ENCODE measurements around the gene AGBL1. TPM values are rescaled to one million over a fixed set of nuclear protein-coding genes. Genes with fewer than 3 reads are reported as not detected.
A peak's percentile ranks its signal among the peaks of the same experiment; 100 is the strongest.

AGBL1 gene
- total RNA-seq, 2 donors from 2014 or later: 0.23 to 0.91 TPM

GRCh38 chr15:86609275-86609674 is 529.6 kb downstream of the AGBL1 start:
- intact Hi-C loops (cut with DNase I): no loop called here
- no peaks in the 10 kb centered on the region for H3K9me3 ChIP-seq
- H3K36me3 ChIP-seq: no peaks in the 10 kb centered on the region
- DNase-seq (ENCODE audit: low spot score): no peak
- H3K4me3 ChIP-seq: no peak overlapping the region
- no peaks in the 10 kb centered on the region for H3K4me1 ChIP-seq (replicated peaks)
- 76% methylated on average over 3 of the region's 3 CpGs for WGBS
- H3K27ac ChIP-seq: no peak overlapping the region
- TF ChIP-seq POLR2AphosphoS5 (IDR thresholded peaks at IDR 0.05): no peak
- no peak for TF ChIP-seq POLR2A (IDR thresholded peaks at IDR 0.05)
- no peak for TF ChIP-seq CTCF (IDR thresholded peaks at IDR 0.05)
- H3K27me3 ChIP-seq (replicated peaks; ENCODE audit: insufficient read depth): no peaks in the 10 kb centered on the region

DNA sequence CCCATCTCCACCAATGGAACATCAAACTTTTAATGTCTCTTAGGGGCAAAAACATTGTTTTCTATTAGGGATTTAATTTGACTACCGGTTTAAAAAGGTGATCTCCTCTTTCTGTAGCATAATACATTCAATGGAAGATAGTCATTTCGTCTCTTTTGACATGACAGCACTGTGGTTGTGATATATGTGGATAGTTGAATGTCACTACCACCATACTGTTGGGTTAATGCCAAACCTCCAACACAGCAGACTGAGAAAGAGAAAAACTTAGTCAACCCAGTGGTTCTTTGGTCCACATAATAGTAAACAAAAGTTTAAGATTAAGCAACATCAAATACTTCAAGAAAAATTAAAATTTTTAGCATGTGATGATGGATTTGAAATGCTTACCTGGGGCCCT is 530.4 kb downstream of the AGBL1 start:
- intact Hi-C loops (cut with DNase I): no loop called here
- Histone ChIP-seq H3K4me1 (replicated peaks) (no peaks in the 10 kb centered on the region), H3K27ac (no peak overlapping the region), H3K4me3 (no peak overlapping the region), H3K27me3 (replicated peaks; ENCODE audit: insufficient read depth) (no peaks in the 10 kb centered on the region), H3K9me3 (no peaks in the 10 kb centered on the region), H3K36me3 (no peaks in the 10 kb centered on the region)
- 94% methylated on average over 2 of the region's 2 CpGs for WGBS
- TF ChIP-seq CTCF (IDR thresholded peaks at IDR 0.05) (no peak), POLR2A (IDR thresholded peaks at IDR 0.05) (no peak), POLR2AphosphoS5 (IDR thresholded peaks at IDR 0.05) (no peak)
- no peak for DNase-seq (ENCODE audit: low spot score)

- TF ChIP-seq POLR2AphosphoS5 (IDR thresholded peaks at IDR 0.05) (no peak), POLR2A (IDR thresholded peaks at IDR 0.05) (no peak), CTCF (IDR thresholded peaks at IDR 0.05) (no peak)
- Histone ChIP-seq H3K4me1 (replicated peaks) (no peaks in the 10 kb centered on the region), H3K27me3 (replicated peaks; ENCODE audit: insufficient read depth) (no peaks in the 10 kb centered on the region), H3K4me3 (no peak overlapping the region), H3K9me3 (no peaks in the 10 kb centered on the region), H3K27ac (no peak overlapping the region), H3K36me3 (no peaks in the 10 kb centered on the region)
- intact Hi-C loops (cut with DNase I): no loop called here
- WGBS: 31% methylated on average over 2 of the region's 2 CpGs
- DNase-seq (ENCODE audit: low spot score): peak; percentile 7
Observed at GRCh38 chr15:86611417-86612040, 531.9 kb downstream of the AGBL1 start.

DNA sequence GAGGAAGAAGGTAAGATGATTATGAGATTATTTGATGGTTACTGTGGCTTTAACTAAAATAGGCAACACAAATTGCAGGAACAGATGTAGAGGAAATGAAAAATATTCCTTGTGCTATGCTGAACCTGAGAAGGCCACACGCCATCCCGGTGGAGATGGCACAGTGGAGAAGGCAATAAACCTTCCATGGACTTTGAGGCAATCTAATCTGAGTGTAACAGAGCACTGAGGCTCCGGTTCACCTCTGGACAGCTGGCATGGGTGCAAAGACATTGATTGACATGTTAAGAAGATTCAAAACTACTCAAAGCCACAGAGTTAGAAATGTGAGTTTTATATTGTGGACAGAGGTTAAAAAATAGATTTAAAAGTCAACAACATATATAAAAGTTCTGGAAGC is 535.7 kb downstream of the AGBL1 start:
- no peaks in the 10 kb centered on the region for H3K4me1 ChIP-seq (replicated peaks)
- H3K9me3 ChIP-seq: no peaks in the 10 kb centered on the region
- no peak for DNase-seq (ENCODE audit: low spot score)
- H3K4me3 ChIP-seq: no peak overlapping the region
- no peaks in the 10 kb centered on the region for H3K36me3 ChIP-seq
- no peak overlapping the region for H3K27ac ChIP-seq
- H3K27me3 ChIP-seq (replicated peaks; ENCODE audit: insufficient read depth): no peaks in the 10 kb centered on the region
- TF ChIP-seq POLR2AphosphoS5 (IDR thresholded peaks at IDR 0.05): no peak
- TF ChIP-seq CTCF (IDR thresholded peaks at IDR 0.05): no peak
- TF ChIP-seq POLR2A (IDR thresholded peaks at IDR 0.05): no peak
- WGBS: 80% methylated on average over 3 of the region's 3 CpGs
- intact Hi-C loops (cut with DNase I): no loop called here

GRCh38 chr15:86615816-86616215 is 536.1 kb downstream of the AGBL1 start:
- Histone ChIP-seq H3K9me3 (no peaks in the 10 kb centered on the region), H3K4me1 (replicated peaks) (no peaks in the 10 kb centered on the region), H3K36me3 (no peaks in the 10 kb centered on the region), H3K27ac (no peak overlapping the region), H3K4me3 (no peak overlapping the region), H3K27me3 (replicated peaks; ENCODE audit: insufficient read depth) (no peaks in the 10 kb centered on the region)
- DNase-seq (ENCODE audit: low spot score): no peak
- intact Hi-C loops (cut with DNase I): no loop called here
- no peak for TF ChIP-seq POLR2AphosphoS5 (IDR thresholded peaks at IDR 0.05)
- no peak for TF ChIP-seq CTCF (IDR thresholded peaks at IDR 0.05)
- no peak for TF ChIP-seq POLR2A (IDR thresholded peaks at IDR 0.05)
- 88% methylated on average over 3 of the region's 3 CpGs for WGBS

Measured in prostate gland (tissue), 2 donors.